Choroid plexus epithelial cell (primary cell): ENCODE data around the gene ENO1.
A peak's percentile ranks its signal among the peaks of the same experiment; 100 is the strongest.
"Not testable (repeated sequence)": the region's sequence is repeated elsewhere in the genome, so short reads cannot be mapped to it uniquely, and the experiment has no call there.

Experiments used
- DNase-seq: peaks from one replicate; pipeline ENCODE4 v3.0.0-alpha.2; 2010; ENCODE audit warnings: low read depth
- H3K4me3 ChIP-seq: 2 replicates; pipeline ENCODE4 v1.5.1; 2011; ENCODE audit warnings: low read depth, mild to moderate bottlenecking, control low read depth, low read length, moderate library complexity
- TF ChIP-seq, protein P1 (sequence below): conservative IDR thresholded peaks from 2 replicates; pipeline ENCODE4 v1.5.1; 2011; ENCODE audit warnings: low read depth, mild to moderate bottlenecking, control low read depth, inconsistent platforms, low read length, moderate library complexity

ENO1 gene

DNA sequence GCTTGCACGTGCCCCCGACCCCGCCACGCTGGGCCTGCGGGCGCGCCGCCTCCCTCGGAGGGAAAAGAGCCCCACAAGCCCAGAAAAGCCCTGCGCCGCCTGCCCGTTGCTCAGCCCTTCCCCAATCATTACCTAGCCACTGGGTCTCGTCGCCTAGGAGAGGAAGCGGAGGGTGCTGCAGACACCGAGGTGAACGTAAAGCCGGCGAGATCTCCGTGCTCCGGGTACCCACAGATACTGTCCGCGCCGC, at the start of gene ENO1:
TSS of gene ENO1 (minus strand) at position 239 of the 250 bp plus-strand sequence. CDS start 3,778 bp downstream, outside the sequence.
- TF ChIP-seq, protein P1, sequence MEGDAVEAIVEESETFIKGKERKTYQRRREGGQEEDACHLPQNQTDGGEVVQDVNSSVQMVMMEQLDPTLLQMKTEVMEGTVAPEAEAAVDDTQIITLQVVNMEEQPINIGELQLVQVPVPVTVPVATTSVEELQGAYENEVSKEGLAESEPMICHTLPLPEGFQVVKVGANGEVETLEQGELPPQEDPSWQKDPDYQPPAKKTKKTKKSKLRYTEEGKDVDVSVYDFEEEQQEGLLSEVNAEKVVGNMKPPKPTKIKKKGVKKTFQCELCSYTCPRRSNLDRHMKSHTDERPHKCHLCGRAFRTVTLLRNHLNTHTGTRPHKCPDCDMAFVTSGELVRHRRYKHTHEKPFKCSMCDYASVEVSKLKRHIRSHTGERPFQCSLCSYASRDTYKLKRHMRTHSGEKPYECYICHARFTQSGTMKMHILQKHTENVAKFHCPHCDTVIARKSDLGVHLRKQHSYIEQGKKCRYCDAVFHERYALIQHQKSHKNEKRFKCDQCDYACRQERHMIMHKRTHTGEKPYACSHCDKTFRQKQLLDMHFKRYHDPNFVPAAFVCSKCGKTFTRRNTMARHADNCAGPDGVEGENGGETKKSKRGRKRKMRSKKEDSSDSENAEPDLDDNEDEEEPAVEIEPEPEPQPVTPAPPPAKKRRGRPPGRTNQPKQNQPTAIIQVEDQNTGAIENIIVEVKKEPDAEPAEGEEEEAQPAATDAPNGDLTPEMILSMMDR = no peak
- H3K4me3 ChIP-seq = peak within 1 kb of the TSS; percentile 96
- no peak for DNase-seq

DNA sequence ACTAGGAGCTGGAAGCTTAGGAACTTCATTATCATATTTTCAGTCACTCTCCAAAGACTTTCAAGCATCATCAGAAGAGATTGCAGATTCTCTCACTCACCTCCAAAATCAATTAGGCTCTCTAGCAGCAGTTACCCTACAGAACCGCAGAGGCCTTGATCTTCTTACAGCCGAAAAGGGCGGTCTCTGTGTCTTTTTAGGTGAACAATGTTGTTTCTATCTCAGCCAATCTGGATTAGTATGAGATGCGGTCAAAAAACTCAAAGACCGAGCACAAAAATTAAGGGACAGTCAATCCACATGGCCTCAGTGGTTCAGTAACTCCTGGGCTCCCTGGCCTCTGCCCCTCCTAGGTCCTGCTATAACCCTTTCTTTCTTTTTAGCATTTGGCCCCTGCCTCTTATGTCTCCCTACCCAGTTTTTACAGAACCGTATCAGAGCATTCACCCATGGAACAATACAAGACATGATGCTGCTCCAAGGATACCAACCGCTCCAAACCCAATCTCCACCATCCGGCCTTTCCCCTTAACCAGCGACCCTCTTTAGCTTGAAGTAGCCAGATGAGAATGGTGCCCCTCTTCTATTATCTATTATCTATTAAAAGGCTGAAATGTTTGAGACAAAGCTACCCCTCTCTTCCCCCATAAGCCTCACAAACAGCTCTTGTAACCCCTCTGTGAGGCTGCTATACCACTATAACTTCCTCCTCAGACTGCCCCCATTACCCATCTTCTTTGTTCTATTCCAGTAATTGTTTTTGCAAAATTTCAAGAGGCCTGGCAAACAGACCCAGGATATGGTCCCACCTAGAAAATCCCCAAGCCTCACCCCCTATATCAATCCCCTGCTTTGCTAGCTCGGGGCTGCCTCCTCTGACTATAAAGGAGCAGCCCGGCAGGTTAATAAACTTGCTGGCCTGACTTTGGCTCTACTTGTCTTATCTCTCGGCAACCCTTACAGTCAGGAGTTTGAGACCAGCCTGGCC, 48.5 kb upstream of the ENO1 start:
- no peak for DNase-seq
- TF ChIP-seq, protein P1 = no peak
- no peak overlapping the region for H3K4me3 ChIP-seq

DNA sequence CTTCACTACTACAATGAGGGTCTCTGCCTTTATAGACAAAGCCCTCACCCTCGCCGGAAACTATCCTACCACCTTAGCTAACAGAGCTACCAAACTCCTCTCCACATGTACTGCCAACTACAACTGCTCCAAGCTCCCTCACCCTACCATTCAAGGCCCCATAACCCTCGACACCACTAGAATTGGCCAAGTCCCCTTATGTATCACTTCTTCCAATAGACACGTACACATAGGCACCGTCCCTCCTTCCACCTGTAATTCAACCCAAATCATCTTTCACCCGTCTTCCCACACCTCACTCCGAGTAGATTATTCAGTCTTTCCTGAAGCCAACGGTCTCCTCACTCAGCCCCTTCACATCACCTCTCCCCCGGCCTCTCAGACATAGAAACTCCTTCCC, 47.5 kb upstream of the ENO1 start:
- TF ChIP-seq, protein P1 = no peak
- no peak overlapping the region for H3K4me3 ChIP-seq
- DNase-seq = no peak

DNA sequence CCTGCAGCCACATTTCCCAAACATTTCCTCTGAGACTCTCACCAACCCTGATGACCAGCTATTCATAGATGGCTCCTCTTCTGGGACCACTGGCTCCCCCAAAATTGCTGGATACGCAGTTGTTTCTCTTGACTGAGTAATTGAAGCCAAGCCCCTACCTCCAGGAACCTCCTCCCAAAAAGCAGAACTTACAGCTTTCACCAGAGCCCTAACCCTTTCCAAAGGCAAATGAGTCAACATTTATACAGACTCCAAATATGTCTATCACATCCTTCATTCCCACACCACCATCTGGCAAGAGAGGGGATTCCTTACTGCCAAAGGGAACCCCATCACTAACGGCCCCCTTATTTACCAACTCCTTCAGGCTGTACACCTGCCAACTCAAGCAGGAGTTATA, 46.9 kb upstream of the ENO1 start:
- TF ChIP-seq, protein P1 = no peak
- no peak for DNase-seq
- H3K4me3 ChIP-seq = no peak overlapping the region

DNA sequence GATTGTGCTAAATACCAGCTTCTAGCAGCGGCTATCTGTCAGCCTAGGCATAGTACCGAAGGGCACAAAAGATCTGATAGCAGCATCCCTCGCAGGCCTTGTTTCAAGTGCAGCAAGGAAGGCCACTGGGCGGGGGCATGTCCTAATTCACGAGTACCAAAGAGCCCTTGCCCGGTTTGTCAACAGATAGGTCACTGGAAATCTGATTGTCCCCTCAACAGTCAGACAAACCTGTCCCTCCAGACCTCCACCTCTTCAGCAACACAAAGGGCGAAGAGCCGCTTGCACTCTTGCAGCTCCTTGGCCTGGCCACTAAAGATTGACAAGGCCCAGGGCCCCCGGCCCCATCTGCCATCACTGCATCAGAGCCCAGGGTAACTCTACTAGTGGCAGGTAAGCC, 44.5 kb upstream of the ENO1 start:
- no peak for DNase-seq
- TF ChIP-seq, protein P1 = no peak
- no peak overlapping the region for H3K4me3 ChIP-seq

DNA sequence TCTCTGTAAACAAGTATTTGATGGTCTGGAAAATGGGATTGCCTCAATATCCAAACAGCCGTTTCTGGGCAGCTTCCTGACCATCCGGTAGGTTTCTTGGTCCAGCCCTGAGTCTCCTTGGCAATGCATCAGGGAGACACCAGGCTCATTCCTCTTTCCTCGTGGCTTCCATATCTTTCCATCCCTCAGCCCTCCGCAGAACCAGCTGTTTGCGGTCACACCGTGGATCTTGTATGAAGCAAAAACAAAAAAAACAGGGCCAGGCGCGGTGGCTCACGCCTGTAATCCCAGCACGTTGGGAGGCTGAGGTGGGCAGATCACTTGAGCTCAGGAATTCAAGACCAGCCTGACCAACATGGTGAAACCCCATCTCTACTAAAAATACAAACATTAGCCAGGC, 39.0 kb upstream of the ENO1 start:
- not testable (repeated sequence) for DNase-seq, H3K4me3 ChIP-seq

DNA sequence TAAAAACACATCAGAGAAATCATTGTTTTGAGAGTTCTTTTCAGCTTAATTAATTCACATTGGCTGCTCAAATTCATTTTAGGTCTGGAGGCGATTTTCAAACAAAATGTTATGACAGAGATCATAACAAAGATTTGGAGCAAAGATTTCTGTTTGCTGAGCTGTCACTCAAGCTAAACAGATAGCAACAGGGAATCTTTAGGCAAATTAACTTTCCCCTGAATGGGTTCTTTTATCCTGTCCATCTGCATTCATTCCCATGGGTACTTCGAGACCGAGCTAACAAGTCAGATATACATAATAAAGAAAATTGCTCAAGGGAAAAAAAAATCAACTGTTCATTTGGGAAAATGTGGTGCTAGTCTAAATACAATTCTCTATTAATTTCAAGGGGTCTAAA, 37.0 kb upstream of the ENO1 start:
- H3K4me3 ChIP-seq = no peak overlapping the region
- TF ChIP-seq, protein P1 = no peak
- no peak for DNase-seq
